Measurements from ENCODE around the gene MAGEE1.

MAGEE1 gene

GRCh38 chrX:76427560-76428242 is at the start of gene MAGEE1:
Gene MAGEE1, plus strand, starts transcription at chrX:76427710. Its CDS starts 221 bp downstream, at chrX:76427931.
- FAIRE-seq: no peak

DNA sequence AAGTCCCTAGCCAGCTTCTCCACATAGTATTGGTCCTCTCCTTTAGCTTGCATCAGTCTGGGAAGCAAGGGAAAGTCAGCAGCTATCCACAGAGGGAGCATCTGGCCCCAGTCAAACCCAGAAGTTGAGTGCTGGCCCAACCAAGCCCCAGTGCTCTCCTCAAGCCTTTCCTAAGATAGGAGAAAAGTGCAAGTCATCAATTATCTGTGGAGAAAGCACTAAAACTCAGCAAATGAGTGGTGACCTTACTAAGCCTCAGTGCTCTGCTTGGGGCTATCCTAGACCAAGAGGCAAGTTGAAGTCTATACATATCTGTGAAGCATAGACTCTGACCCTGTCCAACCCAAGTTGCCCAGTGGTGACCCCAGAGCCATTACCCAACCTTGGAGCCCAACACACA is 28.5 kb upstream of the MAGEE1 start:
- FAIRE-seq (no peak), DNase-seq (ENCODE audit: insufficient read length, low spot score) (no peak)

More at GRCh38 chrX:76427560-76428242, at the start of gene MAGEE1:
- DNase-seq (ENCODE audit: insufficient read length, low spot score): peak; percentile 17

GRCh38 chrX:76407795-76408194 is 19.7 kb upstream of the MAGEE1 start:
- FAIRE-seq (no peak), DNase-seq (ENCODE audit: insufficient read length, low spot score) (no peak)

- no peak for DNase-seq (ENCODE audit: insufficient read length, low spot score)
- no peak for FAIRE-seq
These were observed 7.3 kb upstream of the MAGEE1 start for GRCh38 chrX:76420237-76420636.

DNA sequence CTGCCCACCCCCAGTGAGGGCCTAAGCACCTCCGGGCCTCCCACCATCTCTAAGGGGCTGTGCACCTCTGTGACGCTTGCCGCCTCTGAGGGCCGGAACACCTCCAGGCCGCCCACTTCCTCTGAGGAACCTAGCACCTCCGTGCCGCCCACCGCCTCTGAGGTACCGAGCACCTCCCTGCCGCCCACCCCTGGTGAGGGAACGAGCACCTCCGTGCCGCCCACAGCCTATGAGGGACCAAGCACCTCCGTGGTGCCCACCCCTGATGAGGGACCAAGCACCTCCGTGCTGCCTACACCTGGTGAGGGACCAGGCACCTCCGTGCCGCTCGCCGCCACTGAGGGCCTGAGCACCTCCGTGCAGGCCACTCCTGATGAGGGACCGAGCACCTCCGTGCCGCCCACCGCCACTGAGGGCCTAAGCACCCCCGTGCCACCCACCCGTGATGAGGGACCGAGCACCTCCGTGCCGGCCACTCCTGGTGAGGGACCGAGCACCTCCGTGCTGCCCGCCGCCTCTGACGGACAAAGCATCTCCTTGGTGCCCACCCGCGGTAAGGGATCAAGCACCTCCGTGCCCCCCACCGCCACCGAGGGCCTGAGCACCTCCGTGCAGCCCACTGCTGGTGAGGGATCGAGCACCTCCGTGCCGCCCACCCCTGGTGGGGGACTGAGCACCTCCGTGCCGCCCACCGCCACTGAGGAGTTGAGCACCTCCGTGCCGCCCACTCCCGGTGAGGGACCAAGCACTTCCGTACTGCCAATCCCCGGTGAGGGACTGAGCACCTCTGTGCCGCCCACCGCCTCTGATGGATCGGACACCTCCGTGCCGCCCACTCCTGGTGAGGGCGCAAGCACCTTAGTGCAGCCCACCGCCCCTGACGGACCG is 977 bp downstream of the MAGEE1 start:
- FAIRE-seq: no peak
- DNase-seq (ENCODE audit: insufficient read length, low spot score): no peak

DNA sequence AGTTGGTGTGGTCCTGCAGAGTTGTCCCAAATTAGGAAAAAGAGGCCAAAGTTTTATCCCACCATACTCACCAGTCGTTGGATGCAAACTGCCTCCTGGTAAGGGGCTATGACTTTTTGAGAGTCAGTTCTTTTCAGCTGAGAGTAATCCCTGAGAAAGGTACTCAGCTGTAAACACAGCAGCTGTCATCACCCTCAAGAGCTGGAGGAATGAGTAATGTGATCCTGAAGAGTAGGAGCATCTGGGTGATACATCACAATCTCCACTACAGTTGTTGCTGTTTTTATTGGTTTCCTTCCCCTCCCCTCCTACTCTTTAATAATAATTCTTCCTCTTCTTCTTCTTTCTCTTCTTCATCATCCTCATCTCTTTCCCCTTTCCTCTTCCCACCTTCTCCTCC is 5.7 kb downstream of the MAGEE1 start:
- DNase-seq (ENCODE audit: insufficient read length, low spot score) (no peak), FAIRE-seq (no peak)

DNA sequence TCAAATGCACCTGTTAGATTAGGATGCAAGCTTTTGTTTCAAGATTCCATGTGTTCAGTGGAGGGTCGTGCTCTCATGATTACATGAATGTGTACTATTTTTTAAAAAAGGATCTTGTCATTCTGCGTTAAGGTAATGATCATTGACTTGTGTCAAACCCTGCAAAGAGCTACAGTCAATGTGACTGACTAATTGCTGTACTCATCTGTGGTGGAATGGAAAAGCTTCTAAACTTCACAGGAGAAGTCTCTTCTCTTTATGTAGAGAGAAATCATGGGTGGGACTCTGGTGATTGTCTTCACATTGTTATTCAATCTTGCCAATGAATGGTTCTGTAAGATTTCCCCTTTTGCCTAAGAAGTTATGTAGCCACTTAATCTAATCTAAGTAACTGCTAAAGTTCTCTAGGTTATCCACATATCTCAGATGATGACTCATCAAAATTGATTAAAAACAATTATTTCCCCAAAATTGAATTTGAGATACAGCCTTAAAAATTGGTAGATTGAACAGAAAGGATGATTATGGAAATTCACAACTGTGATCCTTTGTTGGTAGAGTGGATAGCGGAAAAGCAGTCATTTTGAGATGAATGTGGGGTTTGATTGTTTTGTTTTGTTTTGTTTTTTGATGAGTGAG is 6.7 kb downstream of the MAGEE1 start:
- DNase-seq (ENCODE audit: insufficient read length, low spot score): no peak
- FAIRE-seq: no peak

DNA sequence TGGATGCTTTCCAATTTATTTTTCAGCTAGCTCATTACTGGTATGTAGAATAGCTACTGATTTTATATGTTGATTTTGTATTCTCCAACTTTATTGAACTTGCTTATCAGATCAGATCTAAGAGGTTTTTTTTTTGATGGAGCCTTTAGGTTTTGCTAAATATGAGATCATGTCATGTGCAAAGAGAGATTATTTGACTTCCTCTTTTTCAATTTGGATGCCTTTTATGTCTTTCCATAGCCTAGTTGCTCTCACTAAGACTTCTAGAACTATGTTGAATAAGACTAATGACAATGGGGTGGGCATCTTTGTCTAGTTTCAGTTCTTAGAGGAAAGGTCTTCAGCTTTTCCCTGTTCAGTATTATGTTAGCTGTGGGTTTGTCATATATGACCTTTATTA is 11.7 kb downstream of the MAGEE1 start:
- DNase-seq (ENCODE audit: insufficient read length, low spot score) (no peak), FAIRE-seq (no peak)

DNA sequence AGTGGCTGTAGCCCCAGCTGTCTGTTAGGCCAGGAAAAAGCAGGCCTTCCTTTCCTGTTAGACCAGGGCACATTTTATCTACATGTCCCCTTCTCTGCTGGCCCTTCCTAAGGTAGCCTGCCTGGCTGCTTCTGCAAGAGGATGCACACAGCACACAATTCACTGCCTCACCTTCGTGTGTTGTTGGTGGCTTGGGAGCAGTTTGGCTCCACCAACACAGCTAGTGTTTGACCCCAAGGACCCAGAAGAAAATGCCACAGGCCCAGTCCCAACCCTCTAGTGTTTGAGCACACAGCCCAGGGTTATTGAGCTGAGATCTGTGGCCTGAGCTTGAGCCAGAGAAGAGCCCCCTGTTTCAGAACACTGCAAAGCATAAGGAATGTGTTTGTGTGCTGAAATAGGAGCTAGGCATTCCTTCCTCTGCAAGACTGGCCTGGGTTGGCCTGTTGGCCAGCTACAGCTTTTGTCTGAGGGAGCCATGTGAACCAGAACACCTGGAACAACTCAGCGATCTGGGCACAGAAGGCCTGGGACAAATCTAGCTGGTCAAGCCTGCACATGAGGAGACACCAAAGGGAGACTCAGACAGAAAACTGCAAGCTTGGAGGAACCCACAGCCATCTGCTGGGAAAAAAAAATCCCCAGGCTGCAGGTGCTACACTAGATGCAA is 26.4 kb downstream of the MAGEE1 start:
- no peak for FAIRE-seq
- DNase-seq (ENCODE audit: insufficient read length, low spot score): no peak

- FAIRE-seq: no peak
- DNase-seq (ENCODE audit: insufficient read length, low spot score): no peak
These were observed 27.0 kb downstream of the MAGEE1 start for GRCh38 chrX:76454456-76454927.

DNA sequence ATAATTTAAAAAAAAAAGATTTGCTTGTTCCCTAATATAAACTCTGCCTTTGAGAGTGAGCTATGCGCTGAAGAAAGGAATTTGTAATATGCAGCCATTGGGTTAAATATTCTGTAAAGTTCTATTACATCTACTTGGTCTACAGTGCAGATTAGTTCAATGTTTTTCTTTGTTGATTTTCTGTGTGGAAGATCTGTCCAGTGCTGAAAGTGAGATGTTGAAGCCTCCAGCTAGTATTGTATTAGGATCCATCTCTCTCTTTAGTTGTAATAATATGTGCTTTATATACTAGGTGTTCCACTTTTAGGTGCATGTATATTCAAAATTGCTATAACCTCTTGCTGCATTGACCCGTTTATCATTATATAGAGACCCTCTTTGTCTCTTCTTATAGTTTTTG is 49.8 kb downstream of the MAGEE1 start:
- FAIRE-seq (no peak), DNase-seq (ENCODE audit: insufficient read length, low spot score) (no peak)
